GM18511 (cell line): ENCODE measurements around the gene BID.

Source experiments
- ATAC-seq: cut with Tn5 transposase; IDR thresholded peaks from one replicate; pipeline ENCODE4 v1.9.1; 2021; ENCODE audit warnings: mild to moderate bottlenecking, moderate library complexity; ENCODE audit not compliant: unreplicated experiment

The BID gene

GRCh38 chr22:17784776-17785175, 10.5 kb upstream of the BID start:
- ATAC-seq: no peak

DNA sequence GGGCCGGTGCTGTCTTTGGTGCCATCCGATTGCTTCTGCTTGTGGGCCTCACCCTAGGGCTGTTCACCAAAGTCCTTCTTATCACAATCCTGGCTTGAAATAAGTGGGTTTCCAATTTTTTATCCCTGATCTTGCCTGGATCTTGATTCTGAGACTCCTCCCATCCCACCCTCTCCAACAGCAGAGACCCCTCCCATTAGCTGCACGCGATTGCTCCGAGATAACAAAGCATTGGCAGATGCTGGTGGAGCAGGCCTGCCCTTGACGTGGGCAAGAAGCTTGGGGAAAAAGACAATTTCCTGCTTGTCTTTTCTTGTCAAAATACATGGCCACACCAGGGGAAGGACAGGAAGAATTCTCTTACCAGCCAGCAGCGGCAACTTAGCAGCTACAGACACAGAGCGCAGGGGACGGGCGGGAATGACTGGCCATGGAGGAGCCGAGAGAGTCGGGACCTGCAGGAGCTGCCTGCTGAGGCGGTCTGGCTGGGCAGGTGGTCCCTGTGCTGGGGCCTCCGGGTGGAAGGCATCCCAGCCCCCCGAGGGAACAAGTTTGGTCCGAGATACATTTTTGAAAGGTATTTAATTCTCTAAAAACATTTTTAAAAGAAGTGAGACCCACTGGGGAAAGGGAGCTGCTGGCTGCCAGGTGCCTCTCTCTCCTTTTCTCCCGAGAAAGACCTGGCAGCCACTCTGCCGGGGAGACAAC, 9.7 kb upstream of the BID start:
- ATAC-seq: no peak

GRCh38 chr22:17783312-17783711, 9.0 kb upstream of the BID start:
- ATAC-seq: no peak

DNA sequence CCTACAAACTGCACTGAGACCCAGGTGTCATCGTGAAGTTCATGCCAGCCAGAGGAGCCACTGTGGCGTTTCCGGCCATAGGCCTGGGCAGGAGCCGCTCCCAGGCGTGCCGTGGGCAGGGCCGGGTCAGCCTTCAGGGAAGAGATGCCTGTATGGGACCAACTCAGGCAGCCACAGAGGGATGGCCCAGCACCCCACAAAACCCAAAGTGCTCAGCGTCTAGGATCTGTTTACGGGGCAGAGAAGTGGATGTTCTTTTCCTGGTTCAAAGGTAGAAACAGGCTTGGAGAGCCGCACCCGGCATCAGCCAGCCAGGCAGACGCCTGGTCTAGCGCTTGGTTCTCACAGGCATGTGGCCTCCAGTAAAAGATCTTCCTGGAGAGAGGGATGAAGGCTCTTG, 8.4 kb upstream of the BID start:
- no peak for ATAC-seq

- no peak for ATAC-seq
Observed at GRCh38 chr22:17782158-17782557, 7.9 kb upstream of the BID start.

- peak; percentile 49 for ATAC-seq
Observed at GRCh38 chr22:17781319-17782031, 7.2 kb upstream of the BID start.

- ATAC-seq: no peak
Observed at GRCh38 chr22:17780741-17781318, 6.6 kb upstream of the BID start.

- no peak for ATAC-seq
Observed at GRCh38 chr22:17780116-17780740, 6.0 kb upstream of the BID start.

- ATAC-seq: peak; percentile 48
Observed at GRCh38 chr22:17779286-17780115, 5.2 kb upstream of the BID start.

- no peak for ATAC-seq
Observed at GRCh38 chr22:17778412-17778976, 4.2 kb upstream of the BID start.

GRCh38 chr22:17777717-17778044, 3.4 kb upstream of the BID start:
- no peak for ATAC-seq

GRCh38 chr22:17777005-17777716, 2.9 kb upstream of the BID start:
- peak; percentile 26 for ATAC-seq

GRCh38 chr22:17775781-17776465, 1.7 kb upstream of the BID start:
- ATAC-seq: no peak

- no peak for ATAC-seq
Observed at GRCh38 chr22:17774926-17775685, 837 bp upstream of the BID start.

- peak; percentile 36 for ATAC-seq
Observed at GRCh38 chr22:17773606-17774205, 563 bp downstream of the BID start.

- ATAC-seq: peak; percentile 2
Observed at GRCh38 chr22:17772958-17773605, 1.2 kb downstream of the BID start.

GRCh38 chr22:17772249-17772957, 1.9 kb downstream of the BID start:
- ATAC-seq: no peak
